SH-SY5Y (cell line): ENCODE data around the gene CTBP2.

Experiments used
- GATA2 ChIP-seq: IDR thresholded peaks from 2 replicates; pipeline ENCODE4 v1.6.1; 2011; ENCODE audit warnings: mild to moderate bottlenecking, low read depth, low read length
- GATA3 ChIP-seq: IDR thresholded peaks from 2 replicates; pipeline ENCODE4 v1.6.1; 2011; ENCODE audit warnings: low read depth, mild to moderate bottlenecking, low read length, moderate library complexity

GRCh38 chr10:125022671-125023070, 137.7 kb downstream of the CTBP2 start:
- TF ChIP-seq GATA2, result no peak
- TF ChIP-seq GATA3, result no peak
